HG03354 (cell line): Measurements from ENCODE around the gene SNRPA.
"Not testable (repeated sequence)": the region's sequence is repeated elsewhere in the genome, so short reads cannot be mapped to it uniquely, and the experiment has no call there.

Source experiments
- ATAC-seq: cut with Tn5 transposase; IDR thresholded peaks from one replicate; pipeline ENCODE4 v1.9.1; 2021; ENCODE audit warnings: mild to moderate bottlenecking; ENCODE audit not compliant: unreplicated experiment, poor library complexity, severe bottlenecking

Gene SNRPA

GRCh38 chr19:40771101-40771862 lies 20.3 kb downstream of the SNRPA start:
- ATAC-seq = not testable (repeated sequence)

DNA sequence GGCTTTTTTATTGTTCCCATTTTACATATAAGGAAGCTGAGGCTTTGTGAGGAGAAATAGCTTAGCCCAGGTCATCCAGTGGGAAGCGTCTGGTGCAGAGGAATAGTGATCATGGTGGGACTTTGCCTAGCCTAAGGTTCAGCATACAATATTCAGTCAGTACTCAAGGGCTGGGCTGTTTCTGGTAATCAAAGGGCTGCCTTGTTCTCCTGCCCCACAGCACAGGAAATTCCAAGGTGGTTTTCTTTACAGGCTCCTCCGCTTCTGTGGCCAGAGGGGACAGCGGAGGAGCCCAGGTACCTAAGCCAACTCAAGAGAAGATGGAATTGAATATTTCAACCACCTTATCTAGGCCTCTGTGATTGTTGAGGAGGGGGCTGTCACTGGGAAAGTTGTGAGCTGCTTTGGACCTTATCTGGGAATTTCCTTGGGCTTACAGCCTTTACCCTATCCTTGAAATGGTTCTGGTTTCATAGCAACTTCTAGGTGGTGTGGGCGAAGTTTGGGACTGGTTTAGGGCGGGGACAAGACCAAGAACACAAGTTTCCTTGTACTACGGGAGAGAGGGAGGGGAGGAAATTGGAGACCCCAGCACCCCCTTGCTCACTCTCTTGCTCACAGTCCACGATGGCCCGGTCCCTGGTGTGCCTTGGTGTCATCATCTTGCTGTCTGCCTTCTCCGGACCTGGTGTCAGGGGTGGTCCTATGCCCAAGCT lies 24.1 kb downstream of the SNRPA start, which contains the start of gene MIA:
Gene MIA, plus strand, starts transcription at position 606 of the 716 bp plus-strand sequence. Its CDS starts 22 bp downstream, at position 628.
- ATAC-seq = no peak

GRCh38 chr19:40775632-40776022 lies 24.6 kb downstream of the SNRPA start:
- no peak for ATAC-seq

DNA sequence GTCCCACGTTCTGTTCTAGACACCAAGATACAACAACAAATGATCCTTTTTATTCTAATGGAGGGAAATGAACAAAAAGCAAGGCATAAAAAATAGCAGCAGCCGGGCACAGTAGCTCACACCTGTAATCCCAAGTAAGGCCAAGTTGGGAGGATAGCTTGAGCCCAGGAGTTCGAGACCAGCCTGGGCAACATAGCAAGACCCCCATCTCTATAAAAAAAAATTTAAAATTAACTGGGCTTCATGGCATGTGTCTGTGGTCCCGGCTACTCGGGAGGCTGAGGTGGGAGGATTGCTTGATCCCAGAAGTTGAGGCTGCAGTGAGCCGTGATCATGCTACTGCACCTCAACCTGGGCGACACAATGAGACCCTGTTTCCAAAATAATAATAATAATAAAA lies 25.4 kb downstream of the SNRPA start:
- ATAC-seq = no peak

- ATAC-seq = peak; percentile 69
Observed at GRCh38 chr19:40776932-40777644, 26.1 kb downstream of the SNRPA start.

- no peak for ATAC-seq
Observed at GRCh38 chr19:40777645-40777936, 26.6 kb downstream of the SNRPA start.

- peak; percentile 69 for ATAC-seq
Observed at GRCh38 chr19:40777937-40778705, 27.1 kb downstream of the SNRPA start, which contains the start of gene RAB4B. TSS of gene RAB4B (plus strand) at chr19:40778247. CDS start at chr19:40778376, 129 bp downstream.

- ATAC-seq = no peak
Observed at GRCh38 chr19:40778706-40779284, 27.8 kb downstream of the SNRPA start.

GRCh38 chr19:40780582-40780981 lies 29.6 kb downstream of the SNRPA start:
- ATAC-seq = no peak

GRCh38 chr19:40781140-40781539 lies 30.1 kb downstream of the SNRPA start:
- ATAC-seq = no peak

DNA sequence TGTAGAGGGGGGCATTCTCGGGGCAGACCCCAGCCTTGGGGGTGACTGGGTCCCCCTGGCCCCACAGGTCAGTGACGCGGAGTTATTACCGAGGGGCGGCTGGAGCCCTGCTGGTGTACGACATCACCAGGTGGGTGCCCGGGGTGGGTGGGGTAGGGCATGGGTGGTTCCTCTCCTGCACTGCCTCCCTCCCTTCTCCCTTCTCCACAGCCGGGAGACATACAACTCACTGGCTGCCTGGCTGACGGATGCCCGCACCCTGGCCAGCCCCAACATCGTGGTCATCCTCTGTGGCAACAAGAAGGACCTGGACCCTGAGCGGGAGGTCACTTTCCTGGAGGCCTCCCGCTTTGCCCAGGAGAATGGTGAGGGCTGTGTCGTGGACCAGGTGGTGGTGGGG lies 32.7 kb downstream of the SNRPA start:
- no peak for ATAC-seq

- not testable (repeated sequence) for ATAC-seq
Observed at GRCh38 chr19:40784146-40784545, 33.1 kb downstream of the SNRPA start.

- no peak for ATAC-seq
Observed at GRCh38 chr19:40785526-40785925, 34.5 kb downstream of the SNRPA start.

- ATAC-seq = no peak
Observed at GRCh38 chr19:40786060-40787037, 35.3 kb downstream of the SNRPA start.

GRCh38 chr19:40791349-40791748 lies 40.3 kb downstream of the SNRPA start:
- no peak for ATAC-seq

- no peak for ATAC-seq
Observed at GRCh38 chr19:40791996-40792395, 41.0 kb downstream of the SNRPA start.

DNA sequence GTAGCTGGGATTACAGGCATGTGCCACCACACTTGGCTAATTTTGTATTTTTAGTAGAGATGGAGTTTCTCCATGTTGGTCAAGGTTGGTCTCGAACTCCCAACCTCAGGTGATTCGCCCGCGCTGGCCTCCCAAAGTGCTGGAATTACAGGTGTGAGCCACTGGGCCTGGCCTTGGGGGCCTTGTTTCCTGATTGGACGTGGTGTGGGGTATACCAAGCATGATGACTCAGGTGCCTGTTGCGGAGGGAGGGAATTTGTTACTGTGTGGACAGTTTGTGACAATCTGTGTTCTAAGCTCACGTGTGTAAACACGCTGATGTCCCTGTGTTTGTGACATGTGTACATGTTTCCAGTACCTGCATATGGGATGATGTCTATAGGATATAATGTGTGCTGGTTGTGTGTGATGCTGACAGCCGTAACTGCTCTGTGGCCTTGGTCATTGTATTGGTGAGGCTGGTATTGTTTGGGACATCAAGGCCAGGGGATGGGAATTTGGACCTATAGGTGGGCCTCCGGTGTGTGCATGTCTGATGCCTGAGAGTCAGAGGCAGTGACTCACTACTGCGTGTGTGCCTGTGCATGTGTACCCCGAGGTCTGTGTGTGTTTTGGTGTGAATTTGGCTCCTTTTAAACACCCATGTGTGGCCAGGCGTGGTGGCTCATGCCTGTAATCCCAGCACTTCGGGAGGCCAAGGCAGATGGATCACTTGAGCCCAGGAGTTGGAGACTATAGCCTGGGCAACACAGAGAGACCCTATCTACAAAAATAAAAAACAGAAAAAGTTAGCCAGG lies 46.4 kb downstream of the SNRPA start:
- no peak for ATAC-seq
